B cell (primary cell): ENCODE measurements around the gene CCDC9B. TPM values are rescaled to one million over a fixed set of nuclear protein-coding genes. Genes with fewer than 3 reads are reported as not detected.
A peak's percentile ranks its signal among the peaks of the same experiment; 100 is the strongest.

Experiments used
- ATAC-seq: fragments of 200-7000 bp; cut with Tn5 transposase; one replicate; pipeline ENCODE4 v1.10.0; 2021; ENCODE audit warnings: low read depth, mild to moderate bottlenecking, moderate number of reproducible peaks, moderate library complexity
- CTCF ChIA-PET: fragments of 350-600 bp; sonication (Branson Sonifier 250); formaldehyde crosslinking; loops from one replicate; lab custom pipeline; 2021; ENCODE audit warnings: antibody characterized with exemption, inconsistent platforms; lab: Charles Lee
- POLR2A ChIA-PET: fragments of 350-600 bp; sonication (Branson Sonifier 250); formaldehyde crosslinking; loops from one replicate; lab custom pipeline; 2021; ENCODE audit warnings: antibody characterized with exemption; lab: Charles Lee
- DNase-seq: peaks from one replicate; pipeline ENCODE4 v3.0.0; 2013
- H2AFZ ChIP-seq: 2 replicates; pipeline ENCODE4 v1.6.1; 2012; ENCODE audit warnings: mild to moderate bottlenecking, low read depth, low read length; ENCODE audit not compliant: insufficient read depth, poor library complexity, severe bottlenecking
- H3K27ac ChIP-seq, 2 donors: 1 replicate in 1 of 2; 2 replicates in 1 of 2; pipeline ENCODE4 v1.5.1; 2012 to 2013; ENCODE audit warnings: low read length in 2 of 2, mild to moderate bottlenecking in 2 of 2, moderate library complexity in 1 of 2
- H3K27me3 ChIP-seq, 4 experiments: fragments of 200-600 bp in 1 of 4; sonication (generic) in 1 of 4; replicated peaks in 1 of 4; 1 replicate in 2 of 4; 2 replicates in 2 of 4; pipeline versions ENCODE4 v1.6.1 to v1.7.0; 2013 to 2016; ENCODE audit warnings: low read length in 3 of 4, mild to moderate bottlenecking in 2 of 4, mixed read lengths in 1 of 4, moderate library complexity in 1 of 4; ENCODE audit not compliant: insufficient read depth in 4 of 4, control insufficient read depth in 3 of 4; ENCODE audit errors: control extremely low read depth in 1 of 4
- H3K36me3 ChIP-seq, 2 experiments: replicated peaks in 1 of 2; 1 replicate in 1 of 2; 2 replicates in 1 of 2; pipeline versions ENCODE4 v1.6.1 to v1.7.1; 2013; ENCODE audit warnings: low read length in 1 of 2; ENCODE audit not compliant: insufficient read depth in 2 of 2, control insufficient read depth in 1 of 2; ENCODE audit errors: control extremely low read depth in 1 of 2, extremely low read depth in 1 of 2
- H3K4me1 ChIP-seq, 2 donors: fragments of 200-600 bp in 1 of 2; sonication (generic) in 1 of 2; 1 replicate in 1 of 2; 2 replicates in 1 of 2; pipeline versions ENCODE4 v1.5.1 to v1.6.1; 2013 to 2017; ENCODE audit warnings: low read length in 2 of 2; ENCODE audit not compliant: control insufficient read depth in 2 of 2, insufficient read depth in 2 of 2
- H3K4me2 ChIP-seq: replicated peaks from 2 replicates; pipeline ENCODE3; 2012; ENCODE audit warnings: mild to moderate bottlenecking, low read depth, low read length; ENCODE audit not compliant: poor library complexity, severe bottlenecking
- H3K4me3 ChIP-seq, 5 experiments: fragments of 200-600 bp in 1 of 5; sonication (generic) in 1 of 5; 1 replicate in 3 of 5; 2 replicates in 2 of 5; pipeline versions ENCODE4 v1.5.1 to v1.7.0; 2011 to 2016; ENCODE audit warnings: low read length in 4 of 5, mild to moderate bottlenecking in 4 of 5, low read depth in 2 of 5, control low read depth in 1 of 5, moderate library complexity in 1 of 5; ENCODE audit not compliant: insufficient read depth in 1 of 5; ENCODE audit errors: control extremely low read depth in 1 of 5, extremely low read depth in 1 of 5
- H3K79me2 ChIP-seq: fragments of 200-600 bp; sonication (generic); one replicate; pipeline ENCODE4 v1.6.0; 2016; ENCODE audit warnings: low read length; ENCODE audit not compliant: control insufficient read depth, insufficient read depth
- H3K9ac ChIP-seq: fragments of 200-600 bp; sonication (generic); 2 replicates; pipeline ENCODE4 v1.6.1; 2017; ENCODE audit warnings: mild to moderate bottlenecking, low read length, moderate library complexity
- H3K9me3 ChIP-seq, 3 donors: one replicate each; pipeline versions ENCODE4 v1.6.1 to v1.7.1; 2013; ENCODE audit warnings: low read length in 2 of 3; ENCODE audit not compliant: control insufficient read depth in 2 of 3, insufficient read depth in 1 of 3; ENCODE audit errors: control extremely low read depth in 1 of 3
- H4K20me1 ChIP-seq: 2 replicates; pipeline ENCODE4 v1.6.0; 2012; ENCODE audit warnings: mild to moderate bottlenecking, low read length; ENCODE audit not compliant: insufficient read depth, control insufficient read depth, poor library complexity, severe bottlenecking
- H3K27ac Mint-ChIP-seq: one replicate; pipeline ENCODE4 v1.8.0; 2021; ENCODE audit warnings: mixed read lengths
- H3K27me3 Mint-ChIP-seq: one replicate; pipeline ENCODE4 v1.8.0; 2021; ENCODE audit warnings: mixed read lengths
- H3K4me1 Mint-ChIP-seq: one replicate; pipeline ENCODE4 v1.8.0; 2021; ENCODE audit warnings: mixed read lengths
- H3K4me3 Mint-ChIP-seq: one replicate; pipeline ENCODE4 v1.8.0; 2021; ENCODE audit warnings: mixed read lengths
- H3K9me3 Mint-ChIP-seq: one replicate; pipeline ENCODE4 v1.8.0; 2022; ENCODE audit warnings: mixed read lengths; ENCODE audit not compliant: insufficient read depth
- EZH2 ChIP-seq: IDR thresholded peaks from 2 replicates; pipeline ENCODE4 v1.6.1; 2012; ENCODE audit warnings: borderline replicate concordance, low read depth, mild to moderate bottlenecking, moderate library complexity, low read length; ENCODE audit not compliant: insufficient read depth, poor library complexity, severe bottlenecking
- WGBS: methylation state at CpG from one replicate; pipeline ENCODE4 v1.1.5; 2013; ENCODE audit warnings: missing lambda C conversion rate; ENCODE audit not compliant: insufficient coverage; 5-methylcytosine and 5-hydroxymethylcytosine counted together
- intact Hi-C: fragments of 100-400 bp; cut with micrococcal nuclease; formaldehyde crosslinking; loops from one replicate; pipeline ENCODE4 v1.10.0; 2022
- polyA plus RNA-seq: library from polyadenylated mRNA; depleted of rRNA; stranded (reverse); fragments of >200 nt; gene quantifications from 2 replicates; pipeline ENCODE4 v1.2.3, GENCODE V29; 2012
- total RNA-seq, 2 donors: library from RNA; stranded (reverse); fragments of 120-200 nt in 1 of 2; gene quantifications; 1 replicate in 1 of 2; 2 replicates in 1 of 2; pipeline versions ENCODE4 v1.2.3 to v1.2.4, GENCODE V29; 2013 to 2022
- TF ChIP-seq, protein P1 (sequence below): fragments of 200-600 bp; IDR thresholded peaks from one replicate; pipeline ENCODE4 v1.8.0; 2022; ENCODE audit warnings: antibody characterized with exemption, mild to moderate bottlenecking

The CCDC9B gene
- total and polyA plus RNA-seq, 2 donors (not counting 1 experiment from before 2014, with no cell fraction given), result 1.6 to 2.4 TPM

DNA sequence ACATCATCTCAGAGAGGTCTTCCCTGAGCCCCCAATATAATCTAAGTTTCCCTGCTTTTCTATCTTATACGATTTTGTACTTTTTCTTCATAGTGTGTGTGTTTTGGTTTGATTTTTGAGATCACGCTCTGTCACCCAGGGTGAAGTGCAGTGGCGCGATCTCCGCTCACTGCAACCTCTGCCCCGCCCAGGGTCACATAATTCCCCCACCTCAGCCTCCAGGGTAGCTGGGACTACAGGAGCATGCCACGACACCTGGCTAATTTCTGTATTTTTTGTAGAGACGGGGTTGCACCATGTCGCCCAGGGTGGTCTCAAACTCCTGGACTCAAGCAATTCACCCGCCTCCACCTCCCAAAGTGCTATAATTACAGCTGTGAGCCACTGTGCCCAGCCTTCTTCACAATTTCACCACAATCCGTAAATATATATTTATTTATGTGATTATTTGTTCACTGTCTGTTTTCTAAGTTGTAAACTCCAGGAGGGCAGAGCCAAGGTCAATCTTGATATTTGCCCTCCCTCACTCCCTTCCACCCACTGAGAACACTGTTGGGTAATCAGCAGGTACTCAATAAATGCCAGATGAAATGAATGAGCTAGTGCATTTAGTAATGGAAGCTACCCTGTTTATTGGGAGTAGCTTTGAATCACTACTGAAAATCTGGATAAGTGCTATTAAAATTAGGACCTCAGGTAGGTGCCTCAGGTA, 41.2 kb upstream of the CCDC9B start:
- peak overlapping the region; percentile 98 for H3K4me3 Mint-ChIP-seq
- peaks cover 6 to 13% of the 10 kb centered on the region in 2 donors for H3K4me1 ChIP-seq
- peak overlapping the region; percentile 94 for H3K4me2 ChIP-seq
- no peaks in the 10 kb centered on the region for H4K20me1 ChIP-seq
- WGBS, result 90% methylated on average over 7 of the region's 11 CpGs
- POLR2A ChIA-PET, result interaction anchor here (1.1 kb wide), 2 partner anchors 16 to 24 kb away, joined by 3 to 8 read pairs; partner anchors contain the start of gene IVD
- no peaks in the 10 kb centered on the region for H3K9me3 Mint-ChIP-seq
- no peaks in the 10 kb centered on the region for H3K27me3 ChIP-seq
- peaks cover 12% of the 10 kb centered on the region for H3K4me1 Mint-ChIP-seq
- H3K4me3 ChIP-seq, result no peak overlapping the region
- H3K27ac Mint-ChIP-seq, result no peak overlapping the region
- H3K27me3 Mint-ChIP-seq, result no peaks in the 10 kb centered on the region
- CTCF ChIA-PET, result interaction anchor here (1.0 to 2.1 kb wide), 9 partner anchors 10 to 125 kb away, joined by 3 to 6 read pairs (median 3); partner anchors contain the start of gene INAFM2
- peak overlapping the region; percentile 96 for H2AFZ ChIP-seq
- H3K9me3 ChIP-seq, result no peaks in the 10 kb centered on the region
- TF ChIP-seq EZH2, result no peak
- TF ChIP-seq, protein P1, sequence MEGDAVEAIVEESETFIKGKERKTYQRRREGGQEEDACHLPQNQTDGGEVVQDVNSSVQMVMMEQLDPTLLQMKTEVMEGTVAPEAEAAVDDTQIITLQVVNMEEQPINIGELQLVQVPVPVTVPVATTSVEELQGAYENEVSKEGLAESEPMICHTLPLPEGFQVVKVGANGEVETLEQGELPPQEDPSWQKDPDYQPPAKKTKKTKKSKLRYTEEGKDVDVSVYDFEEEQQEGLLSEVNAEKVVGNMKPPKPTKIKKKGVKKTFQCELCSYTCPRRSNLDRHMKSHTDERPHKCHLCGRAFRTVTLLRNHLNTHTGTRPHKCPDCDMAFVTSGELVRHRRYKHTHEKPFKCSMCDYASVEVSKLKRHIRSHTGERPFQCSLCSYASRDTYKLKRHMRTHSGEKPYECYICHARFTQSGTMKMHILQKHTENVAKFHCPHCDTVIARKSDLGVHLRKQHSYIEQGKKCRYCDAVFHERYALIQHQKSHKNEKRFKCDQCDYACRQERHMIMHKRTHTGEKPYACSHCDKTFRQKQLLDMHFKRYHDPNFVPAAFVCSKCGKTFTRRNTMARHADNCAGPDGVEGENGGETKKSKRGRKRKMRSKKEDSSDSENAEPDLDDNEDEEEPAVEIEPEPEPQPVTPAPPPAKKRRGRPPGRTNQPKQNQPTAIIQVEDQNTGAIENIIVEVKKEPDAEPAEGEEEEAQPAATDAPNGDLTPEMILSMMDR, result no peak
- ATAC-seq (no peak), DNase-seq (no peak)
- H3K27ac ChIP-seq, result no peak overlapping the region
- intact Hi-C loops, result loop anchor here (1.0 to 5.0 kb wide), 6 partner anchors 14 to 900 kb away; partner anchors contain the start of genes BAHD1, DISP2, INAFM2 and IVD
- H3K36me3 ChIP-seq, result peaks cover 1 to 6% of the 10 kb centered on the region in 2 experiments
- no peak overlapping the region for H3K9ac ChIP-seq
- H3K79me2 ChIP-seq, result peaks cover 11% of the 10 kb centered on the region

DNA sequence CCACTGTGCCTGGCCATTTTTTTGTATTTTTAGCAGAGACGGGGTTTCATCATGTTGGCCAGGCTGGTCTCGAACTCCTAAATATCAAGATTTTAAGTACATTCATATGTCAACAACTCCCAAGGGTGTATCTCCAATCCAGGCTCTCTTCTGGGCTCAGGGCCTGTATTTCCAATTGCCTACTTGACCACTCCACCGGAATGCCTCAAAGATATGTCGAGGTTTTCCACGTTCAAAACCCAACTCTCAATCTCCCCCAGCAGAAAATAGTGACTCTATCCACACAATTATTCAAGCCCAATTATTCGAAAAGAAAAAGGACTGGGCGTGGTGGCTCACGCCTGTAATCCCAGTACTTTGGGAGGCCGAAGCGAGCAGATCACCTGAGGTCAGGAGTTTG, 39.9 kb upstream of the CCDC9B start:
- H3K4me1 Mint-ChIP-seq, result peaks cover 12% of the 10 kb centered on the region
- H3K4me3 Mint-ChIP-seq, result no peak overlapping the region
- Histone ChIP-seq H3K27me3 (no peaks in the 10 kb centered on the region), H3K79me2 (peaks cover 11% of the 10 kb centered on the region), H3K36me3 (no peaks in the 10 kb centered on the region), H4K20me1 (no peaks in the 10 kb centered on the region), H2AFZ (no peak overlapping the region), H3K9ac (no peak overlapping the region), H3K4me1 (peaks cover 6 to 13% of the 10 kb centered on the region in 2 donors), H3K9me3 (no peaks in the 10 kb centered on the region), H3K4me3 (no peak overlapping the region), H3K27ac (no peak overlapping the region), H3K4me2 (no peak overlapping the region)
- H3K9me3 Mint-ChIP-seq, result no peaks in the 10 kb centered on the region
- intact Hi-C loops, result loop anchor here (5.0 kb wide), 1 partner anchor 902 kb away; no protein-coding TSS in a partner anchor
- ATAC-seq, result no peak
- ChIA-PET CTCF (no interaction called here), POLR2A (no interaction called here)
- TF ChIP-seq, protein P1, result no peak
- TF ChIP-seq EZH2, result no peak
- 100% methylated on average over 8 of the region's 10 CpGs for WGBS
- H3K27me3 Mint-ChIP-seq, result no peaks in the 10 kb centered on the region
- no peak for DNase-seq
- H3K27ac Mint-ChIP-seq, result no peak overlapping the region
